ENCODE results near the gene PHACTR1.

- TF ChIP-seq, protein P1, sequence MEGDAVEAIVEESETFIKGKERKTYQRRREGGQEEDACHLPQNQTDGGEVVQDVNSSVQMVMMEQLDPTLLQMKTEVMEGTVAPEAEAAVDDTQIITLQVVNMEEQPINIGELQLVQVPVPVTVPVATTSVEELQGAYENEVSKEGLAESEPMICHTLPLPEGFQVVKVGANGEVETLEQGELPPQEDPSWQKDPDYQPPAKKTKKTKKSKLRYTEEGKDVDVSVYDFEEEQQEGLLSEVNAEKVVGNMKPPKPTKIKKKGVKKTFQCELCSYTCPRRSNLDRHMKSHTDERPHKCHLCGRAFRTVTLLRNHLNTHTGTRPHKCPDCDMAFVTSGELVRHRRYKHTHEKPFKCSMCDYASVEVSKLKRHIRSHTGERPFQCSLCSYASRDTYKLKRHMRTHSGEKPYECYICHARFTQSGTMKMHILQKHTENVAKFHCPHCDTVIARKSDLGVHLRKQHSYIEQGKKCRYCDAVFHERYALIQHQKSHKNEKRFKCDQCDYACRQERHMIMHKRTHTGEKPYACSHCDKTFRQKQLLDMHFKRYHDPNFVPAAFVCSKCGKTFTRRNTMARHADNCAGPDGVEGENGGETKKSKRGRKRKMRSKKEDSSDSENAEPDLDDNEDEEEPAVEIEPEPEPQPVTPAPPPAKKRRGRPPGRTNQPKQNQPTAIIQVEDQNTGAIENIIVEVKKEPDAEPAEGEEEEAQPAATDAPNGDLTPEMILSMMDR (IDR thresholded peaks at IDR 0.05) = no peak
- TF ChIP-seq POLR2AphosphoS5 (IDR thresholded peaks at IDR 0.05; ENCODE audit: low read depth, low read length) = no peak
- TF ChIP-seq REST (IDR thresholded peaks at IDR 0.05; ENCODE audit: insufficient read depth in 1 of 2, low read depth in 2 of 2, low read length in 1 of 2) = no peak
- TF ChIP-seq TCF7L2 (IDR thresholded peaks at IDR 0.05; ENCODE audit: low read depth, low read length) = no peak
These were observed 276.2 kb downstream of the PHACTR1 start for GRCh38 chr6:12992770-12993169.
